LHCN-M2 (cell line): ENCODE measurements around the gene TARBP1. TPM values are rescaled to one million over a fixed set of nuclear protein-coding genes. Genes with fewer than 3 reads are reported as not detected.
"Not testable (repeated sequence)": the region's sequence is repeated elsewhere in the genome, so short reads cannot be mapped to it uniquely, and the experiment has no call there.

Source experiments
- DNase-seq: peaks from one replicate; pipeline ENCODE4 v3.0.0-alpha.2; 2012; ENCODE audit warnings: low read depth
- total RNA-seq: library from RNA; depleted of rRNA; stranded (reverse); fragments of >200 nt; gene quantifications from 2 replicates; pipeline ENCODE4 v1.2.3, GENCODE V29; 2014; rRNA removed

Gene TARBP1
- total RNA-seq, 1 experiment from 2014 or later: 13.1 TPM

DNA sequence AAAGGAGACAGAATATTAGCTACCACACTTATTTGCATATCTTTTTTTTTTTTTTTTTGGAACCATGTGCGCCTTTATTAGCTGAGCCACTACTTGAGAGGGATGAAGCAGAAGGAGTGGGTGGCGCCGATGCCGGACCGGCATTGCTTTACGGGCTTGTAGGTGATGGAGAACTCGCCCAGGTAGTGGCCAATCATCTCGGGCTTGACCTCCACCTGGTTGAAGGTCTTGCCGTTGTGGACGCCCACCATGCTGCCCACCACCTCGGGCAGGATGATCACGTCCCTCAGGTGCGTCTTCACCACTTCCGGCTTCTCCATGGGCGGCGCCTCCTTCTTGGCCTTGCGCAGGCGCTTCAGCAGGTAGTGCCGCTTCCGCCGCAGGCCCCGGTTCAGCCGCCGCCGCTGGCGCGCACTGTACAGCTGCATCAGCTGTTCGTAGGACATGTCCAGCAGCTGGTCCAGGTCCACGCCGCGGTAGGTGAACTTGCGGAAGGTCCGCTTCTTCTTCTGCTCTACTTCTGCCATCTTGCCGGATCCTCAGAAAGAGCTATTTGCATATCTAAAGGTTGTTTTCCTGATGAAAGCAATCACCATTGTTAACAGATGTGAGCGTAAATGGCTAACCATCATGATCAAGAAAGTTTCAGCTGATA lies 122.2 kb downstream of the TARBP1 start:
- not testable (repeated sequence) for DNase-seq

DNA sequence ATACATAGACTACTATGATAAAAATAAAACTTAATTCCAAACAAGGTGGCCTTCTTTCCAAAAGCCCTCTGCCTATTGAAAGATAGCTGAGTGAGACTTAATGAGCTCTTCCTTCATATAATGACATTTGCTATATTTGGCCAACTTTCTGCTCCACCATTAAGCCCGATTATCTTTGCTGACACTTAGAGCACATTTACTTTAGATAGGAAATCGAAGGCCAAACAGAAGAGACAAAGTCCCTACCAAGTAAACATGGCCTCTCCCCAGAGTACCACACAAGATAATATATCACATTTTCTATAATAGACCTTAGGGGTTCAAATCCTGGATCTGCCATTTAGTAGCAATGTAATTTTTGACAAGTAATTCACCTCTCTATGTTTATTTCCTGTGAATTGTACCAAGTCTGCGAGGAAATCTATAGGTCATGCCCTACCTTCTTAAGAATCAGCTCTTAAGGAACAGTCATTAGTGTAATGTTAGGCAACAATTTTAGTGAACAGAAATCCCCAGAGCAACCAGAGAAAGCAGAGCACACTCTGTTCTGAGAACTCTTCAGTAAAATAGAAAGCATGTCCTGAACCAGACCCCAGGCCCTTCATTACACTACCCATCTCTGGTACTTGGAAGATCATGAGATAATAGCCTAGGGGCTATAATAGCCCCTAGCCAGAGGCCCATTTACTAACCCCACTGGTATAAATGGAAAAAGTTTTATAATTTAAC lies 123.0 kb downstream of the TARBP1 start:
- no peak for DNase-seq

DNA sequence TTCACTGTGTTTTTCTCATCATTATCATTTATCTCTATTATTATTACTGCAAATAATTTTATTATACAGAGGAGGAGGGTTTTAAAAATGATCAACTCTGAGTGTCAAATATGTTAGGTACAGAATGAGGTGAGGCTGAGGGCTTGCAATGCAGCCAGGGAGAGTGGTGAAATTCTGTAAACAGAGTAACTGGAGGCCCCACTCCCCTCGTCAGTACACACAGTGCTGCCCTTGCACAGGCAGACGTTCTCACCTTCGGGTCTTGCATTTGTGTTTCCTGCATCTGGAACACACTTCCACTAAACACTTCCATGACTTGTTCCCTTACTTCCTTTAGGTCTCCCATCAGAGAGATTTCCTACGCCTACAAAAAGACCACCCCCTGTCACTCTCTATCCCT lies 130.0 kb downstream of the TARBP1 start:
- no peak for DNase-seq

- DNase-seq: no peak
These were observed 133.7 kb downstream of the TARBP1 start for GRCh38 chr1:234345237-234345636.

GRCh38 chr1:234342774-234343173 lies 136.2 kb downstream of the TARBP1 start:
- DNase-seq: no peak

Other genes with a start within 250 kb of the TARBP1 start
- gene COA6, start 105.7 kb downstream of the TARBP1 start, total RNA-seq: 18.4 and 34.8 TPM in 2 replicates
- 42.2 and 46.9 TPM in 2 replicates for gene IRF2BP2, start 131.0 kb upstream of the TARBP1 start, total RNA-seq